HepG2 (cell line): ENCODE measurements around the gene CD72.

ENCODE experiments used
- ARNTL ChIP-seq: sonication (generic); formaldehyde crosslinking; IDR thresholded peaks from 2 replicates; pipeline ENCODE4 v1.4.0; 2020; ENCODE audit warnings: mild to moderate bottlenecking, missing genetic modification reagents
- ESRRA ChIP-seq: sonication (generic); formaldehyde crosslinking; IDR thresholded peaks from 2 replicates; pipeline ENCODE4 v1.5.1; 2020; ENCODE audit warnings: mild to moderate bottlenecking, low read depth, missing genetic modification reagents
- KMT2B ChIP-seq: IDR thresholded peaks from 2 replicates; pipeline ENCODE4 v1.6.1; 2016; ENCODE audit warnings: missing genetic modification reagents, missing compliant biosample characterization
- MAX ChIP-seq: IDR thresholded peaks from 2 replicates; pipeline ENCODE4 v1.6.1; 2012; ENCODE audit warnings: inconsistent platforms
- SMC3 ChIP-seq: IDR thresholded peaks from 2 replicates; pipeline ENCODE4 v1.6.1; 2011; ENCODE audit warnings: low read length, improper control_type of control experiment
- ZNF468 ChIP-seq: sonication (generic); formaldehyde crosslinking; IDR thresholded peaks from 2 replicates; pipeline ENCODE4 v1.8.0; 2022; ENCODE audit warnings: mild to moderate bottlenecking, moderate library complexity, missing genetic modification reagents
- TF ChIP-seq, protein P1 (sequence below): sonication (generic); formaldehyde crosslinking; IDR thresholded peaks from 2 replicates; pipeline ENCODE4 v1.4.0; 2020; ENCODE audit warnings: missing genetic modification reagents
- TF ChIP-seq, protein P2 (sequence below): sonication (generic); formaldehyde crosslinking; IDR thresholded peaks from 2 replicates; pipeline ENCODE4 v1.5.1; 2020; ENCODE audit warnings: missing genetic modification reagents, mild to moderate bottlenecking, borderline replicate concordance
- TF ChIP-seq, protein P3 (sequence below), 2 experiments: IDR thresholded peaks; 2 replicates each; pipeline ENCODE4 v1.6.1; 2011 to 2012; ENCODE audit warnings: low read length in 2 of 2, borderline replicate concordance in 1 of 2, low read depth in 1 of 2, mild to moderate bottlenecking in 1 of 2, moderate library complexity in 1 of 2

DNA sequence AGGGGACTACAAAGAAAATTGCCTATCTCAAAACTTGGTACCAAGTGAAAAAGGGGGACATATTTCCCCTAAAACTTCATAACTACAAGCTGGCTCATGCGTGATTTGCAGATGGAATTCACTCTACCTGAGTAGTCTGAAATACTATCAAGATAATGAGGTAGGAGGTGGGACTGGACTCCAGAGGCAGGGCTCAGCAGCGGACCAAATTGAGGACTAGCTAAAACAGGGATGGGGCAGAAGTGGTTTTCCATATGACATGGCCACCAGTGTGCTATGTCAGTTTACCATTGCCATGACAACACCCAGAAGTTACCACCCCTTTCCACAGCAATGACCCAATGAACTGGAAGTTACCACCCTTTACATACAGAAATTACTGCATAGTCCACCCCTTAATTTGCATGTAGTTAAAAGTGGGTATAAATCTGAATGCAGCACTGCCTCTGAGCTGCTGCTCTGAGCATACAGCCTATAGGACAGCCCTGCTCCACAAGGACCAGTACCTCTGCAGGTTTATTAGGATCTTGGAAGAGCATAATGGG, 43.6 kb downstream of the CD72 start:
- TF ChIP-seq, protein P1, sequence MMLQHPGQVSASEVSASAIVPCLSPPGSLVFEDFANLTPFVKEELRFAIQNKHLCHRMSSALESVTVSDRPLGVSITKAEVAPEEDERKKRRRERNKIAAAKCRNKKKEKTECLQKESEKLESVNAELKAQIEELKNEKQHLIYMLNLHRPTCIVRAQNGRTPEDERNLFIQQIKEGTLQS (CRISPR knock-in tag) = no peak
- TF ChIP-seq ZNF468 = no peak
- TF ChIP-seq KMT2B (CRISPR knock-in tag) = no peak
- no peak for TF ChIP-seq MAX
- TF ChIP-seq, protein P2, sequence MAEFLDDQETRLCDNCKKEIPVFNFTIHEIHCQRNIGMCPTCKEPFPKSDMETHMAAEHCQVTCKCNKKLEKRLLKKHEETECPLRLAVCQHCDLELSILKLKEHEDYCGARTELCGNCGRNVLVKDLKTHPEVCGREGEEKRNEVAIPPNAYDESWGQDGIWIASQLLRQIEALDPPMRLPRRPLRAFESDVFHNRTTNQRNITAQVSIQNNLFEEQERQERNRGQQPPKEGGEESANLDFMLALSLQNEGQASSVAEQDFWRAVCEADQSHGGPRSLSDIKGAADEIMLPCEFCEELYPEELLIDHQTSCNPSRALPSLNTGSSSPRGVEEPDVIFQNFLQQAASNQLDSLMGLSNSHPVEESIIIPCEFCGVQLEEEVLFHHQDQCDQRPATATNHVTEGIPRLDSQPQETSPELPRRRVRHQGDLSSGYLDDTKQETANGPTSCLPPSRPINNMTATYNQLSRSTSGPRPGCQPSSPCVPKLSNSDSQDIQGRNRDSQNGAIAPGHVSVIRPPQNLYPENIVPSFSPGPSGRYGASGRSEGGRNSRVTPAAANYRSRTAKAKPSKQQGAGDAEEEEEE (CRISPR knock-in tag) = no peak
- TF ChIP-seq, protein P3, sequence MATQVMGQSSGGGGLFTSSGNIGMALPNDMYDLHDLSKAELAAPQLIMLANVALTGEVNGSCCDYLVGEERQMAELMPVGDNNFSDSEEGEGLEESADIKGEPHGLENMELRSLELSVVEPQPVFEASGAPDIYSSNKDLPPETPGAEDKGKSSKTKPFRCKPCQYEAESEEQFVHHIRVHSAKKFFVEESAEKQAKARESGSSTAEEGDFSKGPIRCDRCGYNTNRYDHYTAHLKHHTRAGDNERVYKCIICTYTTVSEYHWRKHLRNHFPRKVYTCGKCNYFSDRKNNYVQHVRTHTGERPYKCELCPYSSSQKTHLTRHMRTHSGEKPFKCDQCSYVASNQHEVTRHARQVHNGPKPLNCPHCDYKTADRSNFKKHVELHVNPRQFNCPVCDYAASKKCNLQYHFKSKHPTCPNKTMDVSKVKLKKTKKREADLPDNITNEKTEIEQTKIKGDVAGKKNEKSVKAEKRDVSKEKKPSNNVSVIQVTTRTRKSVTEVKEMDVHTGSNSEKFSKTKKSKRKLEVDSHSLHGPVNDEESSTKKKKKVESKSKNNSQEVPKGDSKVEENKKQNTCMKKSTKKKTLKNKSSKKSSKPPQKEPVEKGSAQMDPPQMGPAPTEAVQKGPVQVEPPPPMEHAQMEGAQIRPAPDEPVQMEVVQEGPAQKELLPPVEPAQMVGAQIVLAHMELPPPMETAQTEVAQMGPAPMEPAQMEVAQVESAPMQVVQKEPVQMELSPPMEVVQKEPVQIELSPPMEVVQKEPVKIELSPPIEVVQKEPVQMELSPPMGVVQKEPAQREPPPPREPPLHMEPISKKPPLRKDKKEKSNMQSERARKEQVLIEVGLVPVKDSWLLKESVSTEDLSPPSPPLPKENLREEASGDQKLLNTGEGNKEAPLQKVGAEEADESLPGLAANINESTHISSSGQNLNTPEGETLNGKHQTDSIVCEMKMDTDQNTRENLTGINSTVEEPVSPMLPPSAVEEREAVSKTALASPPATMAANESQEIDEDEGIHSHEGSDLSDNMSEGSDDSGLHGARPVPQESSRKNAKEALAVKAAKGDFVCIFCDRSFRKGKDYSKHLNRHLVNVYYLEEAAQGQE (IDR thresholded peaks at IDR 0.05; ENCODE audit: borderline replicate concordance in 1 of 2, low read depth in 1 of 2, low read length in 2 of 2) = no peak
- no peak for TF ChIP-seq SMC3
- TF ChIP-seq ESRRA (CRISPR knock-in tag) = no peak
- TF ChIP-seq ARNTL (CRISPR knock-in tag) = no peak
